Suppressor macrophage treated with lipopolysaccharide for 1 hour (primary cell): ENCODE data around the gene EAF1.
"Not testable (repeated sequence)": the region's sequence is repeated elsewhere in the genome, so short reads cannot be mapped to it uniquely, and the experiment has no call there.

Experiments
- DNase-seq, 3 donors: peaks; one replicate each; pipeline ENCODE4 v3.0.0-alpha.2; 2020 to 2022

EAF1 gene

DNA sequence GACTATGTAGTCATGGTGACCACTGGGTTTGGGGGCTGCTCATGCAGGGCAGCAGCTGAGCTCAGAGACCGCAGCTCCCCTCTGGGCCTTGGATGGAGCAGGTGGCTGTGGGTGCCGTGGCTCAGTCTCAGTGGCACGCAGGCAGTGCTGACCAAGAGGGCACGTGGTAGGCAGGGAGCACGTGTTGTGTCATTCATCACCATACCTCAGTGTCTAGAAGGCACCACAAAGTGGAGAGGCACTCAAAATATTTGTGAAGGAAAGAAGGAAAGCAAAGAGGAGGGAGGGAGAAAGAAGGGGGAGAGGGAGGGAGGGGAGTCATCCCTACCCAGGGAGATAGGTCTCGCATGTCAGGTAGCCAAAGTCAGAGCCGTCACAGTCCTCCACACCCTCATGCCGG lies 26.1 kb downstream of the EAF1 start:
- DNase-seq = no peak

DNA sequence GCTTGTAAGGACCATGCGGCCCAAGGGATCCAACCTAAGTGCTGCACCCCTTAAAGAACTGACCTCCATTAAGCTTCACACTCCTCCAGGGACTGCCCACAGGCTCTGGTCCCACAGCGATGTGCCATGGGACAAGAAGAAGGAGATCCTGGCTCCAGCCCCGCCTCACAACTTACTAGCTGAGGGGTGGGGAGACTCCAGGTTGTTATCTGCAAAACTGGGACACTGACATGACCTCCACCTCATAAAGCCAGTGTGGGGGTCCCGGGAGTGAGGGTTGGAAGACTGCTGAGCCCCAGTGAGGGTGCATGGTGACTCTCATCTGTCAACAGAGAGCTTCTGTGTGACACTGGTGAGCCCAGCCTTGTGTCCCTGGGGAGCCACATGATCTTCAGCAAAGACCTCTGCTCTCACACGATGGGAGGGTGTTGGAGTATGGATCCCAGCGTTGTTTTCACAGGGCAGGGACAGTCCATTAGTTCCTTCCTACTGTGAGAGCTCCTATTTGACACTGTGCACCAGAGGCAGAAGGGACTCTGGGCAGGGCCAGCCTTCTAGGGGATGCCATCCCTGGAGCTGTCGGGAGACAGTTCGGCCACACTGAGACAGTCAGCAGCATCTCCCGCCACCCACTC lies 26.7 kb downstream of the EAF1 start:
- DNase-seq = no peak

DNA sequence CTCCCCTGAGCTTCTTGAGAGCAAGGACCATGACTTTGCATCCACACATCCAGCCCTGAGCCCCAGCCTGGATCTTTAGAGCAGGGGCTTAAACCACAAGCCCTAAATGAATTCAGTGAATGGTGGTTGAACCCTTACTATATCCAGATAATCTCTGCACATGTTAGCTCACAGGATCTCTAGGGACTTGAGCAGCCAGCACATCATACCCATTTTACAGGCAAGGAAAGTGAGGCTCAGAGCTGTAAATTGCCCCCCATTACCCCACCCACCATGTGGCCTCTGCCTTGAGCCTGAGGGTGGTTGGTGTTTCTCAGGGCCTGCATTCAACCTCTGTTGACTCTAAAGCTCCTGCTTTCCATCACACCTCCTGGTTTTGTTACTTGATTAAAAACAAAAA lies 27.6 kb downstream of the EAF1 start:
- DNase-seq = no peak

DNA sequence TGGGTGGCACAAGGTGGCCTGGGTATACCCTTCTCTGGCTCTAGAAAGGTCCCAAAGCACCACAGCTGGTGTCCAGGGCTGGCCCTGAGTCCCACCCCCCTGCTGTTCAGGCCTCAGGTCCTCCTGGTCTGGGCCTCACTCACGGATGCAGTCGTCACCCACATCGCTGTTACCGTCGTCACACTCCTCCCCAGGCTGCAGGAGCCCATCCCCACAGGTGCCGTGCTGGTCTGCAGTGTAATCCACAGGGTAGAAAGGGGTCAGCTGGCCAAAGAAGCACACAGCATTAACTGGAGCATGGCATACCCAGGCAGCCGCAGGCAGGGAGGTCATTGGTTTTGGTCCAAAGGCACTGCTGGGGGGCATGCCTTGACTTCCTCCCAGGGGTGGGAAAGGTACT lies 28.4 kb downstream of the EAF1 start:
- no peak for DNase-seq

DNA sequence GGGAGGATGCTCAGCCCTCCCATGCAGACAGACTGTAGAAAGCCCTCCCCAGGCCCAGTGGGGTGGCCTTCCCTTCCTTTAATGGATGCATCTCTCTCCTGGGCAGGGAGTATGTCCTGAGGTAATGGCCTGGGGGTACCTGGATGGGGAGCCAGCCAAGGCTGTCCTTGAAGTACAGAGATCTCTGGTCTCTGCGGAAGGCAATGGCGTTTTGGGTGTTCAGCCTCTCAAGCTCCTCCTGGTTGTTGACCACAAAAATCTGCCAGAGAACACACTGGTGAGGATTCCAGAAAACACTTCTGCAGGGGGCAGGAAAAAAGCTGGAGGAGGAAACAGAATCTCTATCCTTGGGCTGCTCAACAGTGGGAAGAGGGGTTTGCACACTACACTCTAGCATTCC lies 28.9 kb downstream of the EAF1 start:
- DNase-seq = no peak

DNA sequence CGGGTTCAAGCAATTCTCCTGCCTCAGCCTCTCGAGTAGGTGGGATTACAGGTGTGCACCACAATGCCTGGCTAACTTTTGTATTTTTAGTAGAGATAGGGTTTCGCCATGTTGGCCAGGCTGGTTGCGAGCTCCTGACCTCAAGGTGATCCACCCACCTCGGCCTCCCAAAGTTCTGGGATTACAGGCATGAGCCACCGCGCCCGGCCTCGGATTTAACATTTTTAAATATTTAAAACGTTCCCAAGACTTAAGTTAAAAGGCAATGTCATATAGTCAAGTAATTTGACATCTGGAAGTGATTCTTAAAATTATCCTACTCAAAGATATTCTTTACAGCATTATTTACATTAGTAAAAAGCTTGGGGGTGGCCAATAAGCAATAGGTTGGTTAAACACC lies 29.5 kb downstream of the EAF1 start:
- DNase-seq = not testable (repeated sequence)

DNA sequence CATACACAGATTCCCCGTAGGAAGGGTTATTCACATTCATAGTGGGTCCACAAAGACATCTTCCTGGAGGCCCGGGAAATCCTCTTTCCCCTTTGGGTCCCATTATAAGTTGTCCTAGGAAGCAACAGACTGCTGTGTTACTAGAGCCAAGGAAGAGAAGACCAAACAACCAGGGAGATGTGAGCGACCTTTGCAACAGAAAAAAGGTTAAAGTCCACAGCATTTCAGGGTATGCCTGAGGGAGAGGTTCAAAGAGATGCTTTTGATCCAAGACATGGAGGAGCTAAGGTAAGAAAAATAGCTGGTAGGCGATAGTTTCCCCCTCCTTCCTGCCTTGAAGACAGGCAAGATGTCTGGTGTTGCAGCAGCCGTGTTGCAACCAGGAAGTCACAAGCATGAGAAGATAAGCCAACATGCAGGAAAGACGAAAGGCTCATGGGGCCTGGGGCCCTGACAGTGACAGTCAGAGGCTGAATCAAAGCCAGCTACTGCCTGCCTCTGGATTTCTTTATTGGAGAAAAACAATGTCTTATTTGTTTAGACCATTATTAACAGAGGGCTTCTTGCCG lies 30.9 kb downstream of the EAF1 start:
- DNase-seq = peak; percentile 34 to 38 (median 37)

DNA sequence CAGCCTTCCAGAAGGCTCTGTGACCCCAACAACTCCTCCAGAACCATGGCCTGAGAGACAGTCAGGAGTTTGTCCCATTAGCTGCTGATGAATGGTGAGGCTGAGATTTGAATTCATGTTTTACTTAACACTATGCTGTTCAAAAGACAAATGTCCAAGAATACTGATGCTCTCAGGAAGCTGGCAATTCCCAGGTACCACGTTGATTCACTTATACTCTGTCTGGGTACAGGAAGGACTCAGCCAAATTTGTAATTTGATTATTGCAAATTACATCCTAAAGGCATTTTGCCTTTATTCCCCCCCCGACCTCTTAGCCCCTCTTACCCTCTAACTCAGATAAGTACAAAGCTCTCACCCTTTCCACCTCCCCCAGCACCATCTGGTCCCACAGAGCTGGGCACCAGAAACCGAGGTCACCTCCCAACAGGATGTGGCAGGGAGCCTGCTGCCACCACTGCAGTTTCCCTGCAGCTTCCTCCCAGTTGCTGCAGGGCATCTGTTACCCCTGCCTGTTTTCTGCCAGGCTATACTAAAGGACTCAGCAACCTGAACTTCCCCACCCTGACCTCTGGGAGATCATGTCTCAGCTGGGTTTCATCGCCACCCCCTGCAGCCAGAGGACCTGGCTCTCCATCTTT lies 33.6 kb downstream of the EAF1 start:
- DNase-seq = no peak

DNA sequence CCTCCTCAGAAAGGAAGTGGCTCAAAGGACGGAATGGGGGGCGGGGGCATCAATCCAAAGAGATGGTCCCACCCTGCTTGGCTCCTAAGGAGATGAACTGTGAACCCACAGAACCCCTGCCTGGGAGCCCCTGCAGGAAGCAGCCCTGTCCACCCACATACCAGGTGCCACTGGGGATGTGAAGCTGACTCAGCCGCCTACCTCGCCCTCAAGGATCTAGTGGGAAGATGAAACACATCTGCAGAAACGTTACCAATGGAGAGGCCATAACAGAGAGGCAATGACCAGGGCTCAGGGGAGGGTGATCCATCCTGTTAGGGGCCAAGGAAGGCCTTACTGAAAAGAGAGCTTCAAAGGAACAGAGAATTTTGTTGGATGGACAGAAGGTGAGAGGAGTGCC lies 35.1 kb downstream of the EAF1 start:
- DNase-seq = no peak

DNA sequence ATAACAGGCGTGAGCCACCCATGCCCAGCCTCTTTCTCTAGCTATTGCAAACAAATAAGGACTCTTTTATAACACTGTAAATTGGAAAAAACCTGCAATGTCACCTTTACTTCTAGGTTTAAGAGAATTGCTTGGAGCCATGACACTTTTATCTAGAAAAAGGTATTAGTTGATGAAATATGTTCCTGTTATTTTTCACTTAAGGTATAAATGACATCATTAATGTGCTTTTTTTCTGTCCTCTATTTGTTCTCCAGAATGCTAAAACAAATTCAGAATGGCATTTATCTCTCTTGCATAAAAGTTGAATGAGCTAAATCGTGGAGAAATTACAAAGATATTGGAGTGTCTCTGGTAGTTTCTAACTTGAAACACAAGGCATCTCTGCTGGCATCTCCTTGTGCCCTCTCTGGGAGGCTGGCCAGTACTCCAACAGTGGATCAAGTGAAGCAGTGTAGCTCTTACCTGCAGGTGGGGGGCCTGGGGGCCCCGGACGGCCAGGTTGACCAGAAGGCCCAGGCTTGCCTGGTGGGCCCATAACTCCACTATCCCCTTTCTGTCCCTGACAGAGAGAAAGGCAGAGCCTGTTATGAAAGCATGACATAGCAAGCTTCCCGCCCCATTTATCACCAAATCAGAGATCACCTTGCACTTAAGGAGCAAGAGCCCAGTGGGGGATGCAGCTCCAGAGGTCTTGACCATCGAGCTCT lies 38.6 kb downstream of the EAF1 start:
- no peak for DNase-seq

DNA sequence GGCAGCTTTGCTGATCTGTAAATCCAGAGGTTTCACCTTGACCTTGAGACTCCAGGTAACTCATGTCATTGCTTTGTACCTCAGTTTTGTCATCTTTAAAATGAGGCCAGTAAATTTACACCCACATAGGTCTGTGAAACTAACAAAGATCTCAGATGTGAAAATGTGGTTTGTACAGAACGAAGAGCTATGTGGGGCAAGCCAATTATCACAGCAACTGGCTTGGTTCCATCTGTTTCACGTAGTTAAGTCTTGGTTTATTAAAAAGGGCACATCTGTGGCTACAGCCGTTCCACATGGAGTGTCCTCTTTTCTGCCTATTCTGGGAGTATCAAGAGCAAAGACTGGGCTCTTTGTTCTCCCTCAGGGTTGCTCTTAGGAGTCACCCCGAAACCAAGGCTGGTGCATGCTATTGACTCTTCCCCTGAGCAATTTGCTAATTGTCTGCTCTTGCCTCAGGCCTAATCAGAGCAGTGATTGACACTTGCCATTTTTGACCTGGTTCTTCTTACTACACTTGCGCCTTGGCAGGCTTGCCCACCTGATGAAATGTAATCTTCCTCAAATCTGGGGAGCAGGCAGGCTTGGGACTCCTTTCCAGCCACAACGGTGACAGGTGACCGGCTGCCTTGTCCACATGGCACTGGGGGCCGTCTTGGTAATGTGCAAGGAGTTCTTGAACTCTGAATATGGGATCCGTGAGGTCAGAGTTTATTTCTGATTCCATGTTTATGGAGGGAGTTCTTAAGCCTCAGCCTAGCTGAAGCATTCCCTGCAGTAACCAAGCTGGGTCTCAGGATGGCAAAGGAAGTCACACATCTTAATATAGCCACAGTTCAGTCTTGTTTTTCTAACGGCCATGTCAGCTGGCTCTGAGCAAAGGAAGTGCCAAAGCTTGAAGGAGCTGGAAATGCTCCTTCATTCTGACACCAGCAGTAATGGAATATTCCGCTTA lies 40.1 kb downstream of the EAF1 start:
- DNase-seq = no peak

DNA sequence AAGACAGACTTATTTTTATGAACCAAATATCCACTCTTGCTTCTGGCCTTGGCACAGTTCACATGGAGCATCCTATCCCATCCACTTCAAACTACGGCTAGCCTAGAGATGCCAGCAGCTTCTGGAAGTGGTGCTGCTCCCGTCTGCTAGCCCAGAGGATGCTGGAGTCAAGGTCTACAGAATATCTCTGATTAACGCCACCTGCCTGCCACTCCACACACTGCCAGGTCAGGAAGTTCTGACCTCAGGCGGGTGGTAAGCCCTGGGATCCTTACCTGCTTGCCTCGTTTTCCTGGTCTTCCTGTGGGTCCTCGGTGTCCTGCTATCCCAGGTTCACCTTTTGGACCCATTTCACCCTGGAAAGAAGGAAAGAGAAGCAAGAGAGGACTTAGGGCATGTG lies 42.9 kb downstream of the EAF1 start:
- no peak for DNase-seq

DNA sequence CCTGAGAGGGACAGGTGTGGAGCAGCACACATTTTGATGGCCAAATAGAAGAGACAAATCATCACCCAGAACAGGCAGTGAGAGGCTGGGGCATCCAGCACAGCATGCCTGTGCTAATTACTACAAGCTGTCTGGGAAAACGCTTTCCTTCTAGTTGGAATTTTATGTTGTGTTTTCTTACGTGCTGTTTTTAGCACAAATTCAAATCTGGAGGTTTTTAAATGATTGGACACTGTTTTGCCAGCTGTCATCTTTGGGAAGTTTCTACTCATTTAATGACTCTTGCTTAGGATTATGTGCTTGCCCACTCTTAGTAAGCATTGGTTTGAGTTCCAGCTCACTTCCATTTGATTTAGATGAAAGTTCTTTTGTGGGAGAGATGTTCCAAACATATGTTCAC lies 43.5 kb downstream of the EAF1 start:
- no peak for DNase-seq

DNA sequence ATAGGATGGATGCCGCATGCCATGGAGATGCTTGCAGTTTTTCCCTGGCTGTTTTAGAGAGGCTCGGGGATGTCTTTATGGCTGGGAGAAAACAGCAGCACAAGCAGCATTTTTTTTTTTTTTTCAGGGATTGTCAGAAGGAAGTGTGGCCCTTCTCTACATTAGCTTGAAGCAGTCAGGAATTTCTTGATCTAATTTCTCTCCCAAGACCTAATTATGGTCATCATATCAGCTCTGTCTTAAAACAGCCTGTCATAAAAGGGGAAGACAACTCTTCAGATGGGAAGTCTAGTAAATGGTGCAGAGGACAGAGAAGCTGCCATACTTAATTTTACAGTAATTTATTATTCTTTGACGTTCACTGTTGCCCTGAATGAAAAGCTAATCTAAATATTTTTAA lies 44.5 kb downstream of the EAF1 start:
- no peak for DNase-seq

DNA sequence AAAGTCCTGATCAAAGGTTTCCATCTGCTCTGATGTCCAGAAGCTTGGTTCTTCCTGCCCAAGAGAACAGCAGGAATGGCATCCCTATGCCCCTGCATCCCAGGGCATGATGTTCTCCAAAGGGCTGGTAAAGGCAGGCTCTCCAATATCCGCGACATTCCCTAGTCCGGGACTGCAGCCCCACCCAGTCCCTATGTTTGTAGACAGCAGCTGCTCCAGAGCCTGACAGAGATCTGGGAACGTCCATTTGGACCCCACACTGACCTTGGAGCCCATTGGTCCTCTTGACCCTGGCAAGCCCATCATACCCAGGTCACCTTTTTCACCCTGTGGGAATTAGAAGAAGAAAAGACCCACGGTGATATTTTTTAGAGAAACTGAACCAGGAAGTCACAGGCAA lies 47.8 kb downstream of the EAF1 start:
- DNase-seq = no peak

DNA sequence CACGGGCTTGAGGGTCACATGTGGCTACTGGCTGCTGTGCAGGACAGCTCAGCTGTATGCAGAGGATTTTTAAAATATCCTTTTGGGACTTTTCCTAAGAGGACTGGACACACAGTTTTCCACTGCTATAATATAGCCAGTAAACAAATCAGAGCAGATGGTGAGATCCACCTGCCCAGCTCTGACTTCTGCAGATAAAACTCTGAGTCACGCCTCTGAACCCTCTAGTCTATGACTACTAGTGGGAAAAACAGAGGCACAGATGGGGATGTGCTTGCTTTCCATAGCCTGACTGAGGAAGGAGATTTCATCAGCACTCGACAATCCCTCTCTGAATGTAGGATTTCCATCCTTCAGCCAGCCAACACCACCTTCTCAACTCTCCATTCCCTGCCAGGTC lies 49.0 kb downstream of the EAF1 start:
- DNase-seq = peak; percentile 28 to 41 (median 30)

DNA sequence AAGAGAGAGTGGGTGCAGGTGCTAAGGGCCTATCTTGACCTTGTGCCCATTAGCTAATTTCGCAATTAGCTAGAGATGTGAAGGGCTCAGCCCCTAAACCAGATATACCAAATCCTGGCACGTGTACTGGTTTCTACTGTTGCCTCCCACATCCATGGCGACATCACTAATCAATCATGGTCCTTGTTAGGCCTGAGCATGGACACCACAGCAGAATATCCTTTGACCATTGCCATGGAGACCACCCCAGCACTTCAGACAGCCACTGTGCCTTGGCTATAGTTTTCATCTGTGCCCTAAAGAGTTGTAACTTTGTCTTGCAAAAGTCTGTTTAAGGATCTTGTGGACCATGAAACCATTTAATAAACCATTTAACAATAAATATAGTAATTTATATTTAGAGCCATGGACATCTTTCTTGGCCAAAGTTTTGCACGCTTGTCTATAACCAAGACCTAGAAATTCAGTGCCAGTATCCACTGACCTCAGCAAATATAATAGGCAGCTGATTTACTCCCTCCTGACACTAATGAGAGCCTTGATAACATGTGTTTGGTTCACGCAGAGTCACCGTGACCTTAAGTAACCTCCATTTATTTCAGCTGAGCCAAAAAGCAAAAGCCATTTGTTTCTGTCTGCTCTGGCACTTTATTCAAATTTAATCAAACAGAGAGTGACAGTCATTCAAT lies 50.7 kb downstream of the EAF1 start:
- DNase-seq = no peak

DNA sequence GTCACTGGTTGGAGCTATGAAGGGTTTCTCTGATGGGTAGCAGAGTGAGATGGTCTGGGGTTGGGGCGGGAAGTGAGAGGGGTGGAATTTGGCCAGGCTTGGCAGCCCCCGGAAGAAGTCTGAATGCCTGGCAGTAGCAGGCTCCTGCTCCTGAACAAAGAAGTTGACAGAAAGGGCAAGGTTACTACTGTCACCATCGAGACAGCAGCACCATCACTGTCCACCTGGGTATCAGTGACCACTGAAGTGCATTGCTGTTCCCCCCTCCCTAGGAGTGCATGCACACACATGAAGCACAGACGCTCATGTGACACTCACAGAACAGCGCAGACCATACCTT lies 51.2 kb downstream of the EAF1 start:
- DNase-seq = no peak

DNA sequence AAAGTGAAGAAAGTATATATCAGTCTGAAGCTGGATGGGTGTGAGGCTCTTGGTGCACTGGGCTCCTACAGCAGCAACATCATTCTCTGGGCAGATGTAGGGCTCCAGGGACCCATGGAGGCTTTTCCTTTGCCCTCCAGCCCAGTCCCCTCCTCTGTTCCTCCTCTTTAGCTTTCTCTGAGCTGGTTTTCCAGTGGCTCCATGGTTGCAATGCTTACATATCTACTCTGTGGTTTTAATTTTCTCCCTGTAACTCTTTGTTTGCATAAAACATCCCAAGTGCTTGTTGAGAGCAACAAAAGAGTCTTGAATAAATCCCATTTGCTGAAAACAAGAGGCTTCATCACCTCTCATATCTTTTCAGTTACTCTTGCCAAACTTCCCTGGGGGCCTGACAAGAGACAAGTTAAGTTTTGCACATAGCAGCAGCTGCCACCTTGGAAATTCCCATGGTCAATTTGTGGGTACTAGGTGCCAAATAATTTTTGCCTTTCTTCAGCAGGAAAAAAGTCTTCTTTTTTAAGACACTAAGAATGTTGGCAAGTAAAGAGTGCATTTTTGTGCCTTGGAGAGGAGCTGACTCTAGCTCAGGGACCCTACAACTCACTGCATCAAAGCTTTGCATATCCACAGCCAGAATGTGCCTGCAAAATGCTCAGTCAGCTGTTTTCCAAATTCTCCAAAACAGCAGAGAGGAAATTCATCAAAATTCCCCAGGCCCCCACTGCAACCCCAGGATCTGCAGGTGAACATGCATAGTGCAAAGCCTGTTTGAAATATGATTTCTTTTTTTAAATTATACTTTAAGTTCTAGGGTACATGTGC lies 52.2 kb downstream of the EAF1 start:
- no peak for DNase-seq

DNA sequence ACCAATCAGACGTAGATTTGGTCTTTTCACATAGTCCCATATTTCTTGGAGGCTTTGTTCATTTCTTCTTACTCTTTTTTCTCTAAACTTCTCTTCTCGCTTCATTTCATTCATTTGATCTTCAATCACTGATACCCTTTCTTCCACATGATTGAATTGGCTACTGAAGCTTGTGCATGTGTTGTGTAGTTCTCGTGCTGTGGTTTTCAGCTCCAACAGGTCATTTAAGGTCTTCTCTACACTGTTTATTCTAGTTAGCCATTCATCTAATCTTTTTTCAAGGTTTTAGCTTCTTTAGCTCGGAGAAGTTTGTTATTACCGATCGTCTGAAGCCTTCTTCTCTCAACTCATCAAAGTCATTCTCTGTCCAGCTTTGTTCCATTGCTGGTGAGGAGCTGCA lies 57.2 kb downstream of the EAF1 start:
- not testable (repeated sequence) for DNase-seq

DNA sequence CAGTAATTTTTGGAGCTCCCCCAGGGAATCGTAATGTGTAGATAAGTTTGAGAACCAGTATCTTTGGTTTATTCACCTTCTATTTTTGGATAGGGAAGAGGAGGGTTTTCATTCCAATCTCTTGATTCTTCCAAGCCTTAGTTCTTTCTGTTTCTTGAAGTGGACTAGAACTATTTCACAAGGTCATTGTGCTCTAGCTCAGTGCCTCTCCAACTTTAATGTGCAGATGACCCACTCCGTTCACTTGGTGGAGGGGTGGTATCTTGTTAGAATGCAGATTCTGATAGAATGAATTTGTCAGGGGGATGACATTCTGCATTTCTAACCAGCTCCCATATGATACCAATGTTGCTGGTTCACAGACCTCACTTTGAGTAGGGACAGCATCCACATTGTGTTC lies 58.6 kb downstream of the EAF1 start:
- DNase-seq = no peak

DNA sequence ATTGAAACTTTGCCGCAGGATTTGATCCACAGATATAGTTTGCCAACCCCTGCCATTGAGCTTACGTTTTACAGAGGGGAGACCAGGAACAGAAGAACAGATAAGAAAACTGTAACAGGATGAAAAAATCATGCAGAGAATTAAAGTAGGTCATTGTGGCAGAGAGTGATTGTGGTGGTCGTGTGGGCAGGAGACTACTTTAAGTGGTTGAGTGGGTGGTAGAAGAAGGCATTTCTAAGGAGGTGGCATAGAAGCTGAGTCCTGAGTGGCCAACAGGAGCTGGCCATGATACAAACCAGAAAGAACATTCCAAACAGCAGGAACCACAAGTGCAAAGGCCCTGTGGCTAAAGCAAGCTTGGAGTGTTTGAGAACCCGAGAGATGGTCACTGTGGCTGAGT lies 59.6 kb downstream of the EAF1 start:
- DNase-seq = no peak
